GM12873 (cell line): Measurements from ENCODE around the gene SPAG5.

Experiments
- TF ChIP-seq, protein P1 (sequence below): IDR thresholded peaks from 2 replicates; pipeline ENCODE4 v1.5.1; 2012; ENCODE audit warnings: low read depth, mild to moderate bottlenecking, moderate library complexity, low read length, control low read depth; ENCODE audit not compliant: insufficient read depth; ENCODE audit errors: missing control alignments

SPAG5 gene

DNA sequence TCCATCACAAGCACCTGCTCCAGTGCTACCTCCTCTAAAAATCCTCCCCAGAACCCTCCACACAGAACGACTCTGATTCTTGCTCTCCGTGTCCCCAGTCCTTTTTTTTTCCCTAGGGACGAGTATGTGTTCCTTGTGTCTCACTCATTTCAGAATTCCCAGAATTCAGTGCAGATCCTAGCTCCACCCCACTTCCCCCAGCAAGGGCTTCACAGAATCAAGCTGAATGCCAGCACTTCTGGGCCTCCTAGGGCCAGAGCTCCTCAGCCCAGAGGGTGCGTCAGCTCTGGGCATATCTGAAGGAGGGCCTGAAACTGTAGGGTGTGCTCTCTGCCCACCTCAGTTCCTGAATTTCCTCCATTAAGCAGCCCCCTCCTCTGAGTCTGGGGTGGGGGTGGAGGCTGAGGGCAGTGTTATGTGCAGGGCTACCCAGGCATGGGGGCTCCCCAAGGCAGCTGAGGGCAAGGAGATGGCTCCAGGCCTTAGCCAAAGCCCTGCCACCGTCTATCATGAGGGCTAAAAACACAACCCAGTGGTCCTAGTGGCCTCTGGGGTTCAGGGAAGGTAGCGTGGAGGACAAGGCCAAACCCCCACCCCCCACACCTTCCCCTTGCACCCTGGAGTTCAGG lies 52.9 kb downstream of the SPAG5 start:
- TF ChIP-seq, protein P1, sequence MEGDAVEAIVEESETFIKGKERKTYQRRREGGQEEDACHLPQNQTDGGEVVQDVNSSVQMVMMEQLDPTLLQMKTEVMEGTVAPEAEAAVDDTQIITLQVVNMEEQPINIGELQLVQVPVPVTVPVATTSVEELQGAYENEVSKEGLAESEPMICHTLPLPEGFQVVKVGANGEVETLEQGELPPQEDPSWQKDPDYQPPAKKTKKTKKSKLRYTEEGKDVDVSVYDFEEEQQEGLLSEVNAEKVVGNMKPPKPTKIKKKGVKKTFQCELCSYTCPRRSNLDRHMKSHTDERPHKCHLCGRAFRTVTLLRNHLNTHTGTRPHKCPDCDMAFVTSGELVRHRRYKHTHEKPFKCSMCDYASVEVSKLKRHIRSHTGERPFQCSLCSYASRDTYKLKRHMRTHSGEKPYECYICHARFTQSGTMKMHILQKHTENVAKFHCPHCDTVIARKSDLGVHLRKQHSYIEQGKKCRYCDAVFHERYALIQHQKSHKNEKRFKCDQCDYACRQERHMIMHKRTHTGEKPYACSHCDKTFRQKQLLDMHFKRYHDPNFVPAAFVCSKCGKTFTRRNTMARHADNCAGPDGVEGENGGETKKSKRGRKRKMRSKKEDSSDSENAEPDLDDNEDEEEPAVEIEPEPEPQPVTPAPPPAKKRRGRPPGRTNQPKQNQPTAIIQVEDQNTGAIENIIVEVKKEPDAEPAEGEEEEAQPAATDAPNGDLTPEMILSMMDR, result no peak

DNA sequence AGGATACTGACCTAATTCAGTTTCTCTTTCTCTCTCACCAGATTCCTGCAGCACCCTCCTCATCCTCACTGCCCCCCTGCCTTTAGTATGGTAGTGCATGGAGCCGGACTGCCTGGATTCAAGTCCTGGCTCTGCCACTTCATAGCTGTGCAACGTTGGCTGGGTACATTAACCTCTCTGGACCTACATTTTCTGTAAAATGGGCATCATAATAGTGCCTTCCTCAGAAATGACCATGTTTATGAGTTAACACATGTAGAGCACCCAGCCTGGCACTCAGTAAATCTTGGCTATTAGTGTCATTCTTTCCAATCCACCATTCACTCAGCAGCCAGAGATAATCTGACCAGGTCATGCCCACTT lies 53.7 kb downstream of the SPAG5 start:
- TF ChIP-seq, protein P1, result no peak

DNA sequence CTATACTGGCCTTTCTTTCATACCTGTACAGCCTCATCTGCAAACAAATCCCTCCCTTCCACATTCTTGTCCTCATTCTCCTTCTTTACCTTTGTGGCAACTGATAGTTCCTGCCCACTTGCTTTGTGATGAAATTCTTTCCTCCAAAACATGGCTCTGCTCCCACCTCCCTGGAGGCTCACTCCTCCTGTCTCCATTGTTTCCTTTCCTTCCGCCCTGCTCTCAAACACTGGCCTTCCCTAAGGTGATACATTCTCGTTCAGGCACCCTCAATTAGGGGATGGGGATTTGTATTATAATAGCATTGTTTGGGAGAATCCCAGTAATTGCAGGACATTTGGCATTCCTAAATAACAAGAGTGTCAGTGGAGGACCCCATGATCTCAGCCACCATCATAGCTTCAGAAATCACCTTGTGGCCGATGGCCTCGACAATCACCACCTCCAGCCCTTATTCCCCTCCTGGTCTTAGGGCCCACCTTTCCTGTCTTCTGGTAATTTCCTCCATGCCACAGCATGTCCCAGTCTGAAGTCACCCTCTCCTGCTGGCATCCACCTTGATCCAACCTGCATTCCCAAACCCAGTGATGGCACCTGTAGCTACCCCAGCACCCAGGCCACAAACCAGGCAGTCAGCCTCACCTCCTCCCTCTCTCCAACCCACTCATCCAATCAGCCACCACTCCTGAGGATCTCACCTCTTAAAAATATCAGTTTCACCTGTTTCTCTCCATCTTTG lies 54.3 kb downstream of the SPAG5 start:
- TF ChIP-seq, protein P1, result no peak

DNA sequence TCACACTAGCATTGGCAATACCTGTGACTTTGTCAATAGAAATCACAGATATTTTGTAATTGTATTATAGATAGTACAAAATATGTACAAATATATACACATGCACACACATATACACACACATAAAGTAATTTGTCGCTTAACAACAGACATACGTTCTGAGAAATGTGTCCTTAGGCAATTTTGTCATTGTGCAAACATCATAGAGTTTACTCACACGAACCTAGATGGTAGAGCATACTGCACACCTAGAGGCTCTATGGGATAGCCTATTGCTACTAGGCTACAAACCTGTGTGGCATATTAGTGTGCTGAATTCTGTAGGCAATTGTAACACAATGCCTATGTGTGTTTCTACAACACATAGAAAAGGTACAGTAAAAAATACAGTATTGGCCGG lies 57.4 kb downstream of the SPAG5 start:
- TF ChIP-seq, protein P1, result no peak

DNA sequence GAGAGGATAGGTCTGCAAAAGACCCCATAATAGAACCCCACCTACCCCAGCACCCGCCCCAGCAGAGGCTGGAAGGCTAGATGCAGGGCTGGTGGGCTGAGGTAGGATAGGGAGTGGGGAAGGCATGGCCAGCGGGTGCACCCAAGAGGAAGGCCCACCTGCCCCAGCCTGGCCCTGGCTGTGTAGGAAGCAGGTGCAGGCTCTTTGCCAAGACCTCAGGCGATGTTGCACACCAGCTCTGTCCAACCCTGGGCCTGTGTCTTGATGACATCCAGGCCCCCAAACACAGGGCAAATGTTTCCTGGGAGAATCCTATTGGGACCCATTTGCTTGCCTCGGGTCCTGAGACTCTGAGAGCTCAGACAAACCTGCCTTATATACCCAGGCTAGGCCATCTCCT lies 58.6 kb downstream of the SPAG5 start:
- TF ChIP-seq, protein P1, result no peak

DNA sequence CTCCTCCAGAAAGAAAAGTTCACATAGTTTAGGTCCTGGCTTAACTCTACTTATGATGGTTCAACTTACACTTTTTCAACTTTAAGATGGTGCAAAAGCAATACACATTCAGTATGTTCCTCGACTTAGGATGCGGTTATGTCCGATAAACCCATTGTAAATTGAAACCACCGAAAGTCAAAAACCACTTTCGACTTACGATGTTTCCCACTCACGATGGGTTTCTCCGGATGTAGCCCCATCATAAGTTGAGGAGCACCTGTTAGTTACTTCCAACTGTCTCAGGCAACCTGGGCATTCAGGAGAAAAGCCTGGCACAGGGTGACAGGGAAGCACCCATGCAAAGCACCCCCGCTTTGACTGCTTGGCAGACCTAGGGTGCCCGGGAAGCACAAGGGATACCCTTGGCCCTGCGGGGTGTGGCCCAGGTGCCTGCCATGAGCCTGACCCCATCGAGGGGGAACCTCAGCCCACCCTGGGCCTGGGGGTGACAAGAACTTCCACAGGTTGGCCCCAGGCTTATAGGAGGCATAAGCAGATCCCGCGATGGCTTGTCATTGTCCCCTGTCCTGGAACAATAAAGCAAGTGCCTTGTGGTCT lies 60.4 kb downstream of the SPAG5 start:
- TF ChIP-seq, protein P1, result no peak

DNA sequence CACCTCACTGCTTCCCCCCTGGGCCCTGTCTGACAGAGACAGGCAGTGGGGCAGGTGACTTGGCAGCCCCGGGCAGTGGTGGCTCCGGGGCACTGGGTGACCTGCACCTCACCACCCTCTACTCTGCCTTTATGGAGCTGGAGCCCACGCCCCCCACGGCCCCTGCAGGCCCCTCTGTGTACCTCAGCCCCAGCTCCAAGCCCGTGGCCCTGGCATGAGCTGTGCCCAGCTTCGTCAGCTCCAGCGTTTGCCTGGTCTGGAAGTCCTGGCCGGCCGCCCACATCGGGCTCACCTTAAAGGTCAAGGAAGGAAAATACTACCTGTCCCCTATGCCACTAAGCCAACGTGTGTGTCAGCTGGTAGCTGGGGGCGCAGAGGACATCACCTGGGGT lies 61.6 kb downstream of the SPAG5 start:
- TF ChIP-seq, protein P1, result no peak
